Hematopoietic multipotent progenitor cell treated with erythropoietin and hydrocortisone succinate and interleukin-3 and kit ligand, for 8 days (in vitro differentiated cells): ENCODE results near the gene TRAF1.

ENCODE experiments used
- DNase-seq: peaks from one replicate; pipeline ENCODE4 v3.0.0-alpha.2; 2015

TRAF1 gene

DNA sequence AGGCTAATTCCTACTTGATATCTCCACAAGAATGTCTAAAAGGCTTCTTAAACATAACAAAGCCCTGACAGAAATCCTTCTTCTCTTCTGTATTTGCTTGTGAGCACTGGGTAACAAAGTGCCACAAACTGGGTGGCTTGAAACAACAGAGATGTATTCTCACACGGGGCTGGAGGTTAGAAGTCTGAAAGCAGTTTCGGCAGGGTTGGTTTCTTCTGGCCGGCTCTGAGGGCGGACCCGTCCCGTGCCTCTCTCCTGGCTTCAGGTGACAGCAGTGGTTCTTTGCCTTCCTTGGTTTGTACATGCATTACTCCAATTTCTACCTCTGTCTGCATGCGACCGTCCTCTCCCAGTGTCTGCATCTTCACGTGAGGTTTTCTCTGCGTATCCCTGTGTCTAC is 14.0 kb upstream of the TRAF1 start:
- DNase-seq = no peak

DNA sequence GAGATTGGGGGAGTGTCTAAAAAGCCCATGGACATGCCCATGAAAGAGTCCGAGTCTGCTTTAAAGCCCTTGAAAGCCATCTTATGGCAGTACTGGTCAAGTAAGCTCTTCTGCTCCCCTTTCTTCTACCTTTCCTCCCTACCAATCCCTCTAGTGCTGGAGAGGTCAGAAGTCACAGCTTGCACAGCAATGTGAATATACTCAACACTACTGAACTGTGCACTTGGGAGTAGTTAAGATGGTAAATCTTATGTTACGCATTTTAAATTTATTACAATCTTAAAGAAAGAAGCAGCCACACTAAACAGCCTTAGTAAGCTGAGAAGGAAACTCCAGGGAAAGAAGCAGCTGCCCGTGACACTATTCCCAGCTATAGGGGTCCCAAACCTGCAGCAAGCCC is 12.3 kb upstream of the TRAF1 start:
- DNase-seq = no peak

DNA sequence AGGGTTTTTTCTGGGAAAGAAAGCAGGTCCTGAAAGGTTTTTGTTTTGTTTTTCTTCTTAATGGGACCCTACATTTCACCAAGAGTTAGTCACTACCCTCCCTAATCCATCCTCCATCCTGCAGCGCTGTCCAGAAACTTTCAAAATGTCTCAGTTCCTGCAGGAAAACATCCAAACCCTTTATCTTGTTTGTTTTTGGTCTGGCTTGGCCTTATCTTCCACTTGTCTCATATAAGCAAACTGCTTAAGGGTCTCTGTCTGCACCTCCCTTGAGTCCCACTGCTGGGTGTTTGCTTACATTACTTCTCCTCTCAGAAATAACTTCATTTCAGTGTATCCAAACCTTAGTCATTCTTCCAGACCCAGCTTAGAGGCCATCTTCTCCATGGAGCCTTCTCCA is 11.0 kb upstream of the TRAF1 start:
- DNase-seq = no peak

DNA sequence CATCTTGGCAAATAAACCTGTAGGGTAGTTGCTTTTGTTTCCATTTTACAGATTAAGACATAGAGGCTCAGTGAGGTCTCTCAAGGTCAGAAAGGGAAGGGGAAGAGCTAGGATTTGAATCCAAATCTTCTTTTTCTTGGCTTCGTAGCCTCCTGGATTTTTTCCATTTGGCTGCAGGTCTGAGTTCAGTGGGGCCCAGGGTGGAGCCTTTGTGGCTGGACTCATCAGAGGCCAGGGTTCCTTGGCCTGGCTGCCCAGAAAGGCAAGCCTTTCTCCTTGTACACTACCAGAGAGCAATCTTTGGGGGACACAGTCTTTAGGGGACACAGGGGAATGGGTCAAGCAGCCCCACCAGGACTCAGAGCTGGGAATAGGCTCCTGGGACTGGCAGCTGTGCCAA is 10.5 kb upstream of the TRAF1 start:
- DNase-seq = no peak

GRCh38 chr9:120936764-120937122 is 10.1 kb upstream of the TRAF1 start:
- DNase-seq = no peak

GRCh38 chr9:120936011-120936763 is 9.6 kb upstream of the TRAF1 start:
- DNase-seq = peak; percentile 87

GRCh38 chr9:120935383-120935857 is 8.8 kb upstream of the TRAF1 start:
- DNase-seq = peak; percentile 96

DNA sequence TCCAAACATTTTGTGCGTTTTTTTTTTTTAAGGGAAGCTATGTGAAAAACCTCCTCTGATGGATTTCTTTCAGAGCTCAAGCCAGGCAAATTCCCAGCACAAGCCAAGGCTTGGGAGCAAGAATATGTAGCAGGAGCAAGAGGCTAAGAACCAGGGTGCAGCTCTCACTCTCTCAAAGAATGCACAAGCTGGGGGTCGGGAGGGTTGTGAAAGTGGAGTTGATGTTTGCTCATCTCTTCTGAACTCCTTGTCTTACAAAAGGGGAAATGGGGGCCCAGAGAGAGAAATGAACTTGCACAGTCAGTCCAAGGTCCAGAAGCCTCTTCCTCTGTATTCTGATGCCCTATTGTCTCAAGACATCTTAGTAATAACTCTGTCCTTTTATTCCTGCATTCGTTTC is 7.7 kb upstream of the TRAF1 start:
- no peak for DNase-seq

DNA sequence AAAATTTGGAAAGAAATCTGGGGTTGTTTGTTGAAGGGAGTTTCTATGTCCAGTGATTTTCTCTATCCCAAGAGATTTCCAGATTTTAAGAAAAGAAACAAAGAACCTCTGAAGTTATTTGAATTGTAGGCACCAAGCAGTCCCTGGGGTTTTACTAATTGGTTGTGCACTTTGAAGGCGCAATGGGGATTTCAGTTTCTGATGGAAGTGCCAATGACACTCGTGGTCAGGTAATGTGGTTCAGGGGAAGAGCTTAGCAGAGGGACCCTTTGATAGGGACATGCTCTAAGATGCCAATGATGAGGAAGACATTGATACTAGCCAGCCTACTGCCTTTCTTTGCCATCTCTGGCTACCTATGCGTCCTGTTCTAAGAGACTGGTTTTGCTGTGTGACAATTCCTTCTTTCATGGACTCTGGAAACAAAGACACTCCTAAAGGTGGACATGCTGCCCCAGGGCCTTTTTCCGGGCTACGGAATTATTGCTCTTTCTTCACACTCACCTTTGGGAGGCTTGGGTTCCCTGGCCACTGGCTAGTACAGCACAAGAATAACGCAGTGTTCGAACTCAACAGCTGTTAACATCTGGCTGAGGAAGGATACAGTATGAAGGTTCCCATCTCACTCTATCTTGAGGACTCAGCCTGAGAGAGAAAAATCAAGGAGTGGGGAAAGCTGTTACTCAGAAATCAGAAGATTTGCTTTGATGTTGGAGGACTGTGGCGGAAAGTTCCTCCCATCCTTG is 6.9 kb upstream of the TRAF1 start:
- no peak for DNase-seq

GRCh38 chr9:120932086-120932823 is 5.7 kb upstream of the TRAF1 start:
- no peak for DNase-seq

- DNase-seq = no peak
These were observed 4.9 kb upstream of the TRAF1 start for GRCh38 chr9:120931231-120932085.

DNA sequence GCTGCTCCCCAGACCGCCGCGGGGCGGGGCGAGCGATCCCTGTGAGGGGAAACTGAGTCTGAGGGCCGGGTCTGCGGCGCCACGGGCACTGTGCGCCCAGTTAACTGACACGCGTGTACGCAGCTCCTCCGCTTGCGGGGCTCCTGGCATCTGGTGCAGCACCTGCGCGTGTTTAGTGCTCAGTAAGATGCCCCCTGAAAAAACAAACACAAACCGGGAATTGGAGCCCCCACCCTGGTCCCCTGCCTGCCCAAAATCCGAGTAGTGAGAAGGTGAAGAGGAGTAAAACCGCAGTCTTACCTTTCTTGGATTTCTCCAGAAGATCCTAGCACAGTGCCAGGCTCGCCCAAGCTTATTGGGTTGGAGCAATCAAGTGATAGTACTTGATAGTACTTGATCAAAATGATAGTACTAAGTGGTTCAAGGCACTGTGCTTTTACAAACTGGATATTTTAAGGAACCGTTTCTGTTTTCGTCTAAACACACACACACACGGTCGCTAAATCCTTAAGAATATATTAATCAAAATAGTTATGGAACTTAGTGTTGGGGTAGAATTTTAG is 2.7 kb upstream of the TRAF1 start:
- DNase-seq = no peak

GRCh38 chr9:120928483-120929228 is 2.1 kb upstream of the TRAF1 start:
- peak; percentile 39 for DNase-seq

DNA sequence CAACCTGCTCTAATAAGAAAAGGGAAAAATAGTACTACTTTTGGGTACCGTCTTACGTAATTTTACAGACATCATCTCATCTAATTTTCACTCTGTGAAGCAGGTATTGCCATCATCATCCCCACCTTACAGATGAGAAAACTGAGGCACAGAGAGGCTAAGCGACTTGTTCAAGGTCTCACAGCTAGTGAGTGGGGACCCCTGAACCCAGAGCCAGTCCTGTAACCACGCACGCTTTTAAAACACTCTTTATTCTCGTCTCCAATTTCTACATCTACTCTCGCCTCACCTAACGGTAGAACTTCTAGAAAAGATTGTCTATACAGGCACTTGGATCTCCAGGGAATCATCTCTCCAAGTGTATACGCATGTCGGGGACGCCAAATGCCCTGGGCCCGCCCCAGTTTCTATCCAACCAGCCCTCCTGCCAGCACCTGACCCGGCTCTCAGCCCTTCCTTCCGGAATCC is 1.5 kb upstream of the TRAF1 start:
- DNase-seq = no peak

DNA sequence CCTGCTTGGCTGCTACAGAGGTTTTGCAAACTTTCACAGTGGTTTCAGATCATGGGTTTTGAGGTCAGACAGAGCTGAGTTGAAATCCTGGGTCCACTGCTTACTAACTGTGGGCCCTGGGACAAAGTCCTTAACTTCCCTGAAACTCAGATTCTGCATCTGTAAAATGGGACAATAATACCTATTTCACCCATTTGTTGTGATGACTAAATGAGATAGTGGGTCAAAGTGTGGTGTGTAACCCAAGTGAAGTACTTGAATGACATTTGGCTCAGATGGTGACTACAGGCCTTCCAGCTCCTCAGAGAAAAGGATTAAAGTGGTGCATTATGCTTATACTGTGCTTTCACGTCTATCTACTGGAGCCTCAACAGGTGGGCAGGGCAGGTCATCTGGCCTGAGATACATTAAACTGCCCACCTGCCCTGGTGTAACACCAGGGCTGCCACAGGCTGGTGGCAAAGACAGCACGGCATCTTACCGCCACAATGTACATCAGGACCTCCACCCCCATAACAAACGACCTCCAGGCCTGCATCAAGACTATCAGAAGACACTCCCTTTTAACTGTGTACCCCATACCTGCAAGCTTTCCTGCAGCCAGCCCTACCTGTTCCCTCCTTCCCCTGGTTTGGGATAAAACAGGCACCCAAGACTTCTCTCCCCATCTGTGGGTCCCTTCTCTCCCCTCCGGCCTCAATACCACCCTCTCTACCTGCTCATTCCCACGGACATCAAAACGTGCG is 846 bp upstream of the TRAF1 start:
- DNase-seq = no peak

DNA sequence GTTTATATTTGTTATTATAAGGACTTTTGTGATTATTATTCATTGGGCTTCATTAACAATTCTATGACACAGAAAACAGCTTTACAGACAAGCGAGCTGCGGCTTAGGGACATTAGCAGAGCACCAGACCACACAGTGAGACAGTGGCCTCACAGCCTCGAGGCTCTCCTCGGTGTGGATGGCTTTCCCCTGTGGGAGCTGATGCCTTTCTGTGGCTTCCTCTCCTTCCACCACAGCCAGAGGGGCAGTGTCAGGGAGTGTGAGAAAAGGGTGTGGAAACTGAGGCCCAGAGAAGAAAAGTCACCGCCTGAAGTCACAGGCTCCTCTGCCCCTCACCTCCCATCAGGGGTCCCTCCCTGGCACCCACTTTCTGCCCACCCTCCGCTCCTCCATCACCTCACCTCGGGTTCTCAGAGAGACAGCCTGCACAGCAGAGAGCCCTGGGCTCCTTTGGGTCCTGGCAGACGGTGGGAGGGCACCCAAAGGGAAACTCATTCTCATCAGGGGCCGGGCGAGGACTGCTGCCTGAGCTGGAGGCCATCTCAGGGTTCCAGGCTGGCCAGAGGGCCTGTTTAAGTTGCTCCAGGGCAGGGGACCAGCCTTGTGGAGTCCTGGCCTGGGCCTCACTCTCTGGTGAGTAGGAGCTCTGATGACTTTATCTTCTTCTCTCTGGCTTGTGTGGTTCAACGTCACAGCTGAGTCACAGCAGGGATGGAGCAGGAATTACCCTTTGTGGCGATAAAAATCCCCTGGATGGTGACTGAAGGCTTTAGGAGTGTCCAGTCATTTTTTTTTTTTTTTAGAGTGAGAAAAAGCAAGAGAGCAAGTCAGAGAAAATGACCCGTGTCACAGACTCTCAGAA is 830 bp downstream of the TRAF1 start:
- no peak for DNase-seq

GRCh38 chr9:120924698-120925534 is 1.7 kb downstream of the TRAF1 start:
- DNase-seq = no peak

DNA sequence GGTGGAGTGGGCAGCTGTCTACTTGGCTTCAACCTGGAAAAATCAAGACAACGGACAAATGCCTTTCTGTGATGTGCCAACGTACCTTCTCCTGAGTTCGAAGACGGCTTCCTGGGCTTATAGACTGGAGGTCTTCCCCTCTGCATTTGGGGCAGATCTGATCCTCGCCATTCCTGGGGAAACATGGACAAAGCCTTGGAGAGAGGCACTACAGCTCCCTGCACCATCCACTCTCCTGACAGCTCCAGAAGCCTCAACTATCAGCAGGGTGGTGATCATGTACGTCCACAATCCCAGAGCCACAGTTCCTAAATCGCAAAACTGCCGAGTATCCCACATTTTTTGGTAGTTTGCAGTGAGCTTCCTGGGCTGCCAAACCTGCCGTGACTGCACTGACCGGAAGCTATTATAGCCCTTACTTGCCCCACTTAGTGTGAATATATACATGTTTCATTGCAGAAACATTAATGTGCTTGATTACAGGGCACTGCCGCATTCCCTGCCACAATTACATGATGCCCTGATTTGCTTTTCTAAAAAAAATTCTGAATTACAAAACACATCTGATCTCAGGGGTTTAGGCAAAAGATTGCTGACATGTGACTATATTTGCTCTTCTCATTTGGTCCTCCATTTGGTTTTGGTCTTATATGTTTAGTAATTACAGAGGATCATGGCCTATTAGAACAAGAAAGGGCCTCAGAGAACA is 2.8 kb downstream of the TRAF1 start:
- no peak for DNase-seq
